ENCODE results near the gene ADAMTS13.

ADAMTS13 gene

DNA sequence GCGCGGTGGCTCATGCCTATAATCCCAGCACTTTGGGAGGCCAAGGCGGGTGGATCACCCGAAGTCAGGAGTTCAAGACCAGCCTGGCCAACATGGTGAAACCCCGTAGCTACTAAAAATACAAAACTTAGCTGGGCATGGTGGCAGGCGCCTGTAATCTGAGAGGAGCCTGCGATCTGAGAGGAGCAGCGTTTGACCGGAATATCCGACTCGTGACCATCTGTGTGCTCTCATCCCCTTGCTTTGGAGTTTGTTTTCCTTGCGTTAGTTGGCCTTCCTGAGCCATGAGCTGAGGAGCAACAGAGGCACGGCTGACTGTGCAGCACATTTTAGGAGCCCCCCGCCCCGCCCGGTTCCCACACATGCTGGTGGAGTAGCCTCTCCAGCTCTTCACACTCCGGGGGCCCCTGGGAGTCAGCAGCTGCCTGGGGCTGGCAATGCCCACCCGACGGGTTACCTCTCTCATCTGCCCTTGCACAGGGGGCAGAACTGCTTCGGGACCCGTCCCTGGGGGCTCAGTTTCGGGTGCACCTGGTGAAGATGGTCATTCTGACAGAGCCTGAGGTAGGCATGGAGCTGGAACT lies 3.0 kb downstream of the ADAMTS13 start:
- no peak overlapping the region for H3K4me3 ChIP-seq
- no peak overlapping the region for H3K27ac ChIP-seq
- TF ChIP-seq, protein P1, sequence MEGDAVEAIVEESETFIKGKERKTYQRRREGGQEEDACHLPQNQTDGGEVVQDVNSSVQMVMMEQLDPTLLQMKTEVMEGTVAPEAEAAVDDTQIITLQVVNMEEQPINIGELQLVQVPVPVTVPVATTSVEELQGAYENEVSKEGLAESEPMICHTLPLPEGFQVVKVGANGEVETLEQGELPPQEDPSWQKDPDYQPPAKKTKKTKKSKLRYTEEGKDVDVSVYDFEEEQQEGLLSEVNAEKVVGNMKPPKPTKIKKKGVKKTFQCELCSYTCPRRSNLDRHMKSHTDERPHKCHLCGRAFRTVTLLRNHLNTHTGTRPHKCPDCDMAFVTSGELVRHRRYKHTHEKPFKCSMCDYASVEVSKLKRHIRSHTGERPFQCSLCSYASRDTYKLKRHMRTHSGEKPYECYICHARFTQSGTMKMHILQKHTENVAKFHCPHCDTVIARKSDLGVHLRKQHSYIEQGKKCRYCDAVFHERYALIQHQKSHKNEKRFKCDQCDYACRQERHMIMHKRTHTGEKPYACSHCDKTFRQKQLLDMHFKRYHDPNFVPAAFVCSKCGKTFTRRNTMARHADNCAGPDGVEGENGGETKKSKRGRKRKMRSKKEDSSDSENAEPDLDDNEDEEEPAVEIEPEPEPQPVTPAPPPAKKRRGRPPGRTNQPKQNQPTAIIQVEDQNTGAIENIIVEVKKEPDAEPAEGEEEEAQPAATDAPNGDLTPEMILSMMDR (IDR thresholded peaks at IDR 0.05) = no peak
- DNase-seq (ENCODE audit: low spot score) = no peak

DNA sequence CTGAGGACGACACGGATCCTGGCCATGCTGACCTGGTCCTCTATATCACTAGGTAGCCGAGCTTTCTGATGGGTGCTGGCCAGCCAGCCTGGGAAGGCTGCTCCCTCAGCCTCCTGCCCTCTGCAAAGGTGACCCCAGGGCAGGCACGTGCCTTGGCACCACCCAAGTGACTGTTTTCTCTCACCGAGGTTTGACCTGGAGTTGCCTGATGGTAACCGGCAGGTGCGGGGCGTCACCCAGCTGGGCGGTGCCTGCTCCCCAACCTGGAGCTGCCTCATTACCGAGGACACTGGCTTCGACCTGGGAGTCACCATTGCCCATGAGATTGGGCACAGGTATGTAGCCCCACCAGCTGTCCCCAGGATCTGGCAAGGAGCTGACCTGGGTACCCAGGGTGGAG lies 3.8 kb downstream of the ADAMTS13 start:
- TF ChIP-seq, protein P1 (IDR thresholded peaks at IDR 0.05) = no peak
- no peak for DNase-seq (ENCODE audit: low spot score)
- H3K27ac ChIP-seq = no peak overlapping the region
- no peak overlapping the region for H3K4me3 ChIP-seq

DNA sequence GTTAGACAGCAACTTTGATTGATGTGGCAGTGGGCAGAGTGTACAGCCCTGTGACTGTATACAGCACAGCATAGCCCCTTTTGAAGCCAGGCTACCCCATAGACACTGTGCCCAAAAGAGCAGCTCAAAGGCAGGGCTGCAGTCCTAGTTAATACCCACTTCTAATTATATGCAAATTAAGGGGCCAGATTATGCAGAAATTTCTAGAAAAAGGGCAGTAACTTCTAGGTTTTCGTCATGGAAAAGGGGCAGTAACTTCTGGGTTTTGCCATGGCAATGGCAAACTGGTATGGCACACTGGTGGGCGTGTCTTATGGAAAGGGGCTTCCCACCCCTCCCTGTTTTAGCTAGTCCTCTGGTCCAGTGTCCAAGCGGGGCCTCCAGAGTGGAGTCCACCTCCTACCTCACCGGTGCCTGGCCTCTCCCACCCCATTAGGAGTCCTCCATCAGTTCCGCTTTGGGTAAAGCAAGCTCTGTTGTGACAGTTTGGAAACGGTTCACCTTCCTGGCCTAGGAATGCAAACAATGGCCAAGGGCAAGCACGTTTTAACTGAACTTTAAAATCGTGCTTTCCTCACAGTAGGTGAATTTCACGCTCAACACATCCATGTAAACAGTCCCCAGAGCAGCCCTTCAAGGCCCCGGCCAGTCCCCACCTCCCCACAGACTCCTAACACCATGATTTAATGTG lies 5.6 kb downstream of the ADAMTS13 start:
- TF ChIP-seq, protein P1 (IDR thresholded peaks at IDR 0.05) = no peak
- Histone ChIP-seq H3K27ac (no peak overlapping the region), H3K4me3 (peak overlapping the region; percentile 72)
- DNase-seq (ENCODE audit: low spot score) = no peak

DNA sequence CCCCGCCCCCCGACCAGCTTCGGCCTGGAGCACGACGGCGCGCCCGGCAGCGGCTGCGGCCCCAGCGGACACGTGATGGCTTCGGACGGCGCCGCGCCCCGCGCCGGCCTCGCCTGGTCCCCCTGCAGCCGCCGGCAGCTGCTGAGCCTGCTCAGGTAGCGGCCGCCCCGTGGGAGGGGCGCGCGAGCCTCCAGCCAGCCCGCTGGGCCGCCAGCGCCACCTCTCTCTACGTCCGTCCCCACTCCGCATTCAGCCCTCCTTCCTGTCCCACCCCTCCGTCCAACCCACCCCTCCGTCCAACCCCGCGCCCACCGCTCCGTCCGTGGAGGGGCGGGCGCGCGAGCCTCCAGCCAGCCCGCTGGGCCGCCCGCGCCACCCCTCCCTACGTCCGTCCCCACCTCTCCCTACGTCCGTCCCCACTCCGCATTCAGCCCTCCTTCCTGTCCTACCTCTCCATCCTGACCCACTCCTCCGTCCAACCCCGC lies 6.5 kb downstream of the ADAMTS13 start:
- DNase-seq (ENCODE audit: low spot score) = no peak
- peak overlapping the region; percentile 72 for H3K4me3 ChIP-seq
- TF ChIP-seq, protein P1 (IDR thresholded peaks at IDR 0.05) = no peak
- no peak overlapping the region for H3K27ac ChIP-seq

DNA sequence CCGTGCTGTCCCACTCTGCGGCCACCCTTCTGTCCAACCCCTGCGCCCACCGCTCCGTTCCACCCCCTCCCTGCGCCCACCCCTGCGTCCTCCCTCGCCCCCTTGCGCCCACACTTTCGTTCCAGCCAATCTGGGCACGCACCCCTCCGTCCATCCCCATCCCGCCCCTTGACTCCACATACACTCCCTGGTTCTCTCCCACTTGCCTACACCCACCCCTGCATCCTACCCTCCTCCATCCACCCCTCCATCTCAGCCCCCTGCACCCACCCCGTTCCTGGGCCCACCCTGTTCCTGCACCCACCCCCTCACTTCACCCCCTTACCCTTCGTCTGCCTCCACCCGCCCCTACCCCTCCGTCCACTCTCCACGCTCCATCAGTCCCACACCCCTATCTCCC lies 7.0 kb downstream of the ADAMTS13 start:
- peak overlapping the region; percentile 72 for H3K4me3 ChIP-seq
- DNase-seq (ENCODE audit: low spot score) = no peak
- H3K27ac ChIP-seq = no peak overlapping the region
- TF ChIP-seq, protein P1 (IDR thresholded peaks at IDR 0.05) = no peak

DNA sequence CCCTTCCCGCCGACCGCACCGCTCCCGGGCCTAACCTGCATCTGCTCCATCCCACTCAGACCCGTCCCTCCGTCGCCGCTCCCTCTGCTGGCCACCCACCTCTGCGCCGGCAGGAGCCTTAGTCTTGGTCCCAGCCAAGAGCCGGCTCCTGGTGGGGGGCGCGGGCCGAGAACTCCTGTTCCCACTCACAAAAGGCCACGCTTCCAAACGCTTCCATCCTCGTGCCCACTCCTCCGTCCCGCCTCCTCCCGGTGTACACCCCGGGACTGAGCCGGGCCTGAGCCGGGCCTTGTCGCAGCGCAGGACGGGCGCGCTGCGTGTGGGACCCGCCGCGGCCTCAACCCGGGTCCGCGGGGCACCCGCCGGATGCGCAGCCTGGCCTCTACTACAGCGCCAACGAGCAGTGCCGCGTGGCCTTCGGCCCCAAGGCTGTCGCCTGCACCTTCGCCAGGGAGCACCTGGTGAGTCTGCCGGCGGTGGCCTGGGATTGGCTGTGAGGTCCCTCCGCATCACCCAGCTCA lies 7.5 kb downstream of the ADAMTS13 start:
- TF ChIP-seq, protein P1 (IDR thresholded peaks at IDR 0.05) = no peak
- Histone ChIP-seq H3K27ac (no peak overlapping the region), H3K4me3 (peak overlapping the region; percentile 72)
- no peak for DNase-seq (ENCODE audit: low spot score)

DNA sequence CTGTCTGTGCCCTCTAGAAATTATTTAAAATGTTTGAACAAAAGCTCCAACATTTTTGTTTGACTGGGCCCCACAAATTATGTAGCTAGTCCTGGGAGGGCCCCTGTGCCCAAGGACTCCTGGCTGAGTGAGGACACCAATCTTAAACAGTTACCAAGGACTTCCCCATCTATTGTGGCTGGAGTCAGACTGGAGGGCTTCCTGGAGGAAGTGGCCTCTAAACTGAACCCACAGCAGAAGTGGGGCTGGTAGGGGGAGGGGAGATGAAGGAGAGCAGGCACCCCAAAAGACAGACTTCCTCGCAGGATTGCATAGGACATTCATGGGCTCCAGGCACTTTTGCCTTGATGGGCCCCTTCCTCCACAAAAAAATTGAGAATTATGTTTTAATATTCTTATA lies 8.1 kb downstream of the ADAMTS13 start:
- TF ChIP-seq, protein P1 (IDR thresholded peaks at IDR 0.05) = no peak
- no peak for DNase-seq (ENCODE audit: low spot score)
- Histone ChIP-seq H3K27ac (no peak overlapping the region), H3K4me3 (no peak overlapping the region)

Data from coronary artery (tissue), 2 donors.